DOHH2 (cell line): Measurements from ENCODE around the gene RAB31.

ENCODE experiments used
- H3F3A ChIP-seq: fragments of 200-600 bp; sonication (generic), shearing (Covaris generic); 2 replicates; pipeline ENCODE4 v1.6.0; 2016; ENCODE audit warnings: antibody characterized with exemption, mild to moderate bottlenecking; ENCODE audit not compliant: control insufficient read depth, insufficient read depth
- H3K27ac ChIP-seq: fragments of 200-600 bp; sonication (generic); 2 replicates; pipeline ENCODE4 v1.5.1; 2014; ENCODE audit warnings: low read depth, mild to moderate bottlenecking, low read length, moderate library complexity
- H3K27me3 ChIP-seq: fragments of 200-600 bp; sonication (generic); 2 replicates; pipeline ENCODE4 v1.6.1; 2014; ENCODE audit warnings: mild to moderate bottlenecking, low read length, mixed read lengths; ENCODE audit not compliant: control insufficient read depth
- H3K36me3 ChIP-seq: fragments of 200-600 bp; sonication (generic); 2 replicates; pipeline ENCODE4 v1.6.1; 2014; ENCODE audit warnings: mild to moderate bottlenecking, low read length, moderate library complexity, mixed read lengths; ENCODE audit not compliant: control insufficient read depth
- H3K4me1 ChIP-seq: fragments of 200-600 bp; sonication (generic); 2 replicates; pipeline ENCODE4 v1.6.1; 2014; ENCODE audit warnings: mild to moderate bottlenecking, low read length, mixed read lengths; ENCODE audit not compliant: control insufficient read depth
- H3K4me2 ChIP-seq: fragments of 200-600 bp; sonication (generic); 2 replicates; pipeline ENCODE4 v1.6.0; 2014; ENCODE audit warnings: mild to moderate bottlenecking, low read length, moderate library complexity
- H3K4me3 ChIP-seq: fragments of 200-600 bp; sonication (generic); 2 replicates; pipeline ENCODE4 v1.5.1; 2014; ENCODE audit warnings: mild to moderate bottlenecking, low read length, mixed read lengths
- H3K79me2 ChIP-seq: fragments of 200-600 bp; sonication (generic); 2 replicates; pipeline ENCODE4 v1.6.1; 2014; ENCODE audit warnings: mild to moderate bottlenecking, low read length, mixed read lengths; ENCODE audit not compliant: control insufficient read depth
- H3K9me2 ChIP-seq: fragments of 200-600 bp; sonication (generic); replicated peaks from 2 replicates; pipeline ENCODE4 v1.6.1; 2014; ENCODE audit warnings: mild to moderate bottlenecking, low read length, mixed read lengths; ENCODE audit not compliant: control insufficient read depth
- H3K9me3 ChIP-seq: fragments of 200-600 bp; sonication (generic); 2 replicates; pipeline ENCODE4 v1.6.1; 2014; ENCODE audit warnings: antibody characterized with exemption, low read length, mixed read lengths; ENCODE audit not compliant: control insufficient read depth, insufficient read depth
- H4K20me1 ChIP-seq: fragments of 200-600 bp; sonication (generic); 2 replicates; pipeline ENCODE4 v1.6.0; 2014; ENCODE audit warnings: low read depth, mild to moderate bottlenecking, antibody characterized with exemption, low read length, moderate library complexity; ENCODE audit not compliant: control insufficient read depth, insufficient read depth
- EZH2phosphoT487 ChIP-seq: fragments of 200-600 bp; sonication (generic); IDR thresholded peaks from 2 replicates; pipeline ENCODE4 v1.6.1; 2017; ENCODE audit warnings: borderline replicate concordance, mild to moderate bottlenecking, antibody characterized with exemption, low read length, moderate library complexity, mixed read lengths
- TF ChIP-seq, protein P1 (sequence below): fragments of 200-600 bp; sonication (generic); IDR thresholded peaks from one replicate; pipeline ENCODE4 v1.5.1; 2014; ENCODE audit warnings: antibody characterized with exemption, mild to moderate bottlenecking, low read depth, low read length; ENCODE audit not compliant: poor library complexity, severe bottlenecking

The RAB31 gene

DNA sequence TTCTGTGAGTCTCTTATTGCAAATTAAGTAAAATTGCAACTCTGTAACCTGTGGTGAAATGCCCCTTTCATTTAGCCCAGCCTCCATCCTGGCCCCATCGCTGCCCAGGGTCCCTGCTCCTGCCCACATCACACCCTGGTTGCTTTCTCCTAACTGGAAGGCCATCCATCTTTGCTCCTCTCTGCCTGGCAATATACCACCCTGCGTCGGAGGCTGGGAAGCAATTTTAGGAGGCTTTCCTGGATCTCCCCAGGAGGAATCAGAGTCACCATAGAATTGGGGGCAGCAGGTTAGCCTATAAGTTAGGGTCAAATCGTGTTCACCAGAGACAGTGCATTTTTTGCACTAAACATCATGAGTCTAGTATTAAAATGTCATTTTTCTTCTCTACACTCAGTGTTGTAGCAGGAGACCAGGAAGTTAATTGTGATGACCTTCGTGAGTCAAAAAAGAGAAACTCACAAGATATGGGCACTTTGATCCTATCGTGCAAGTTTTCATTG, 163.2 kb downstream of the RAB31 start:
- H3K79me2 ChIP-seq: no peaks in the 10 kb centered on the region
- H3K27me3 ChIP-seq: no peaks in the 10 kb centered on the region
- H3K9me3 ChIP-seq: no peaks in the 10 kb centered on the region
- H3K4me2 ChIP-seq: no peak overlapping the region
- no peaks in the 10 kb centered on the region for H4K20me1 ChIP-seq
- no peak for TF ChIP-seq EZH2phosphoT487
- TF ChIP-seq, protein P1, sequence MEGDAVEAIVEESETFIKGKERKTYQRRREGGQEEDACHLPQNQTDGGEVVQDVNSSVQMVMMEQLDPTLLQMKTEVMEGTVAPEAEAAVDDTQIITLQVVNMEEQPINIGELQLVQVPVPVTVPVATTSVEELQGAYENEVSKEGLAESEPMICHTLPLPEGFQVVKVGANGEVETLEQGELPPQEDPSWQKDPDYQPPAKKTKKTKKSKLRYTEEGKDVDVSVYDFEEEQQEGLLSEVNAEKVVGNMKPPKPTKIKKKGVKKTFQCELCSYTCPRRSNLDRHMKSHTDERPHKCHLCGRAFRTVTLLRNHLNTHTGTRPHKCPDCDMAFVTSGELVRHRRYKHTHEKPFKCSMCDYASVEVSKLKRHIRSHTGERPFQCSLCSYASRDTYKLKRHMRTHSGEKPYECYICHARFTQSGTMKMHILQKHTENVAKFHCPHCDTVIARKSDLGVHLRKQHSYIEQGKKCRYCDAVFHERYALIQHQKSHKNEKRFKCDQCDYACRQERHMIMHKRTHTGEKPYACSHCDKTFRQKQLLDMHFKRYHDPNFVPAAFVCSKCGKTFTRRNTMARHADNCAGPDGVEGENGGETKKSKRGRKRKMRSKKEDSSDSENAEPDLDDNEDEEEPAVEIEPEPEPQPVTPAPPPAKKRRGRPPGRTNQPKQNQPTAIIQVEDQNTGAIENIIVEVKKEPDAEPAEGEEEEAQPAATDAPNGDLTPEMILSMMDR: no peak
- no peaks in the 10 kb centered on the region for H3K9me2 ChIP-seq
- H3F3A ChIP-seq: no peaks in the 10 kb centered on the region
- no peaks in the 10 kb centered on the region for H3K36me3 ChIP-seq
- no peaks in the 10 kb centered on the region for H3K4me1 ChIP-seq
- H3K4me3 ChIP-seq: no peak overlapping the region
- H3K27ac ChIP-seq: no peak overlapping the region

DNA sequence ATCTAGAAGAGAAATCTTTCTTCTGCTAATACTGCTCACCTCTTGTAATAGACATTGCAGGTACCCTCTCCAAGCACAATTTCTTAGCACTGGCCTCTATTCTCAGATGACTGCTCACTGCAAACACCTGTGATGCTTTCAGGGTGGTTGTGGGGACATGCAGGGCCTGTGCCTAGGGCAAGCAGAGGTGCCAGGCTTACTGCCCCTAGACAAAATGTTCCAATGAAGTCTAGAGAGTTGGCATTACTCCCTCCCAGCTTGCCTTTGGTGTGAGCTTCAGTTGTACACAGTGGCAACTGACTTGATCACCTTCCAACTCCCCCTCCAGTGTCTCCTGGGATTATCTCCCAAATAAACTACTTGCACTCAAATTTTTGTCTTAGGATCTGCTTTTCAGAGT, 164.7 kb downstream of the RAB31 start:
- H3K4me3 ChIP-seq: no peak overlapping the region
- no peaks in the 10 kb centered on the region for H3K79me2 ChIP-seq
- no peaks in the 10 kb centered on the region for H3K9me3 ChIP-seq
- no peak overlapping the region for H3K4me2 ChIP-seq
- TF ChIP-seq, protein P1: no peak
- TF ChIP-seq EZH2phosphoT487: no peak
- no peaks in the 10 kb centered on the region for H4K20me1 ChIP-seq
- H3K9me2 ChIP-seq: no peaks in the 10 kb centered on the region
- no peaks in the 10 kb centered on the region for H3F3A ChIP-seq
- H3K27me3 ChIP-seq: no peaks in the 10 kb centered on the region
- H3K36me3 ChIP-seq: no peaks in the 10 kb centered on the region
- no peaks in the 10 kb centered on the region for H3K4me1 ChIP-seq
- no peak overlapping the region for H3K27ac ChIP-seq

DNA sequence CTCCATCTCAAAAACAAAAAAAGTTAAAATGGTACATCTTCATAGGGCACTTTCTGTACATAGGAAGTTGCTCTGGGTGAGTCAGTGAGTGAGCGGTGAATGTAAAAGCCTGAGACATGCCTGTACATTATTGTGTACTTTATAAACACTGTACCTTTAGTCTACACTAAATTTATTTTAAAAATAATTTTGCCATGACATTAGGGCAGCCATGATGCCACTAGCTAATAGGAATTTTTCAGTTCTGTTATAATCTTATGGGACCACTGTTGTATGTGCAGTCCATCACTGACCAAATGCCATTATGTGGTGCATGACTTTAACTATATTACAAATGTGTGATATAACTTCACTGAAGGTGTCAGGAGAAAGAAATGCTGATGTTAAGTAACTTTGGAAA, 166.6 kb downstream of the RAB31 start:
- H3K79me2 ChIP-seq: no peaks in the 10 kb centered on the region
- H3K36me3 ChIP-seq: no peaks in the 10 kb centered on the region
- no peak overlapping the region for H3K4me2 ChIP-seq
- H3F3A ChIP-seq: no peaks in the 10 kb centered on the region
- no peaks in the 10 kb centered on the region for H3K9me2 ChIP-seq
- H3K4me1 ChIP-seq: no peaks in the 10 kb centered on the region
- no peaks in the 10 kb centered on the region for H4K20me1 ChIP-seq
- H3K27me3 ChIP-seq: no peaks in the 10 kb centered on the region
- H3K27ac ChIP-seq: no peak overlapping the region
- TF ChIP-seq, protein P1: no peak
- no peak for TF ChIP-seq EZH2phosphoT487
- H3K4me3 ChIP-seq: no peak overlapping the region
- H3K9me3 ChIP-seq: no peaks in the 10 kb centered on the region
